DMS114 treated with DMSO at 0.1 percent for 48 hours (cell line): ENCODE data around the gene TAF15.

ENCODE experiments used
- DNase-seq: peaks from one replicate; lab custom pipeline; 2025; ENCODE audit not compliant: unreplicated experiment; lab: John Stamatoyannopoulos, UW

The TAF15 gene

DNA sequence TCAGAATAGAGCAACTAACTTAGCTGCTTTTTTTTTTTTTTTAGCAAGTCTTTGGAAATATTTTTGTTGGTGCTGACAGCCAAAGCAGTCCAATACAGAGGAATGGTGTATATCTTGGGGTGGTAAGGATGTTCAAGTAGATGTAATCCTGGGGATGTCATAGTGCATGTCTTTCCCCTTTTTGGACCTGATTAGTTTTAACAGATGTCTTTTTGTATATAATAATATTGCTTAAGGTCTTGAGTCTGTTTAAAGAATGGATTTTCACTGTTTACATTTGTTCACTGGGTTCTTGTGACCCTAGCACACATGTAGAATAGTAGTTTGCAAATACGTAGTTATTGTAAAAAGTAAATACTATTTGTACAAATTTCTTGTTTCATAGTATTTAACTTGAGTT, 7.9 kb downstream of the TAF15 start:
- no peak for DNase-seq

DNA sequence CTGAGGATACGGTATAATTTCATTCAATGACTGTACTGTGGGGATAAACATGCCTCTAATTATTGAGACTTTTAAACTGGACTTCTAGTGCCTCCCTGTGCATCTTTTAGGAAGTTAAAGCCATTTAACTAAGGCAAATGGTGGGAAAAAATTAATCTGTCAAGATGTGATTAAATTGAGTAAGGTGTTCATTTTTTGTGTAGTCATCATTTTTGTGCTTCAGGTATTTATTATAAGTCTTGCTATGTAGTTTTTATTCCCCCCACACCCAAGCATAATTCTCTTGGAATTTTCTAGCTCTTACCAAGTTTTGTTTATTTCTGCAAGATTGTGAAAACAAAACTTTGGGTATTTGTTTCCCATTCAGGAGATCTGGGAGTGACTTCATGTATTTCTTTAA, 10.2 kb downstream of the TAF15 start:
- DNase-seq: no peak

DNA sequence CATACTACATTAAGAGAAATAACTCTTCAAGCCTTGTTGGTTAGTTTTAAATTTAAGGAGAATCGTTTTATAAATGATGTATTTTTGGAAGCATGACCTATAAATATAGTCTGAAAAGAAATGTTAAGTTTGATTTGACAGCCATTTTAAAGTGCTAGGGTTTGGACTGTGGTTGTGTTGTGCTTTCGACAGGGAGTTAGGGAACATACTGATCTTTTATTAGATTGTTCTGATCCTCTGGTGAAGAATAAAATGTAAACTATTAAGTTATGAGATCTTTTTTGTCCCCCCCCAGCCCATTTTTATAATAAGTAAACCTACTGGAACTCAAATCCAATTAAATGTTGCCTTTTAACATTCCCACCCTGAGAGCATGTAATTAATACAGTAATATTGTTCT, 12.0 kb downstream of the TAF15 start:
- no peak for DNase-seq

DNA sequence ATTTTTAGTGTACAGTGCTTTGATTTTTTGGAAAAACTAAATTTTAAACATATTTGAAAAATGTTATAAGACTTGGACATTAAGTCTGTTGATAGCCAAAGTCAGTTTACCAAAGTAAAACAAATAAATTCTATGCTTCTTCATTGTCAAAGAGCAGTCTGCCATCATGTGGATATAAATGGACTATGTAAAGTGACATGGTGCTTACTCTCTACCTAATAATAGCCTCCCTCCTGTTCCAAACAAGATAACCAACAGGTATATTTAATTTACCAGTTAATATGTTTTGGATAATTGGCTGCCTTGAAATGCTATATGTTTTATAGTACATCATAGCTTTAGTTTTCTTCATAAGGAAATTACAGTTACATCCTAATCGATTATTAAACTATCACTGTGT, 15.9 kb downstream of the TAF15 start:
- DNase-seq: no peak

DNA sequence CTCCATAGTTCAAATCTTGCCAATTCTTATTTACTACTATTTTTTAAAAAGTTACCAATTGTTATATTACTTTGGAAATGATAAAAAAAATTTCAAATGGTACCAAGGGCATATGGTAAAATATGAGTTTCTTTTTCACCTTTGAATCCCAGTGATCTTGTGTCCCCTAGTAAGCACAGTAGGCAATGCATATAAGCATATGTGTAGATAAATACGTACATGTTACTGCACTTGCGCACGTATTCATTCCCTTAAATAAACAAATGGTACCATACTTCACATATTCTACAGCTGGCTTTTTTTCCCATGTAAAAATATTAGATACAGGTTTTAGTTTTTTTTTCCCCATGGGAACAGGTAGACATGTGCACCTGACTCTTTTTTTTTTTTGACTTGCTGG, 31.8 kb downstream of the TAF15 start:
- DNase-seq: no peak

DNA sequence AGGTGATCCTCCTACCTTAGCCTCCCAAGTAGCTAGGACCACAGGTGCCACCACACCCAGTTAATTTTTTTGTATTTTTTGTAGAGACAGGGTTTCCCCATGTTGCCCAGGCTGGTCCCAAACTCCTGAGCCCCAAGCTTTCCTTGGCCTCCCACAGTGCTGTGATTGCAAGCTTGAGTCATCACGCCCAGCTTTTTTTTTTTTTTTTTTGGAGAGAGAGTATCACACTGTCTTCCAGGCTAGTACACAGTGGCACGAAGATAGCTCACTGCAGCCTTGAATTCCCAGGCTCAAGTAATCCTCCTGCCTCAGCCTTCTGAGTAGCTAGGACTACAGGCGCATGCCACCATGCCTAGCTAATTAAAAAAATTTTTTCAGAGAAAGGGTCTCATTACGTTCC, 32.2 kb downstream of the TAF15 start:
- DNase-seq: no peak

DNA sequence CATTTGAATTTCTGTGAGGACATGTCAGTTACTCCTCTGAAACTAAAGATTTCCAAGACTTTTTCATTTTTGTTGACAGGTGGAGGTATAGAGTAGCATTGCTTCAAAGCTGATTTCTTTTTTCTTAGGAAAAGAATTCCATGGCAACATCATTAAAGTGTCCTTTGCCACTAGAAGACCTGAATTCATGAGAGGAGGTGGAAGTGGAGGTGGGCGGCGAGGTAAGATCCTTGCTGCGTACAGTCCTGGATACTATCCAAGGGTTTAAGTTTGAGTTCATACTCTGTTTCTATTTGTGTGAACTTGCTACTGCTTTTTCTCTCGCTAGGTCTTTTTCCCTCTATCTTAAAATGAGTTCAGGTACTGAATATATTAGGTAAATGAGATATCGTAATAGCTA, 33.0 kb downstream of the TAF15 start:
- no peak for DNase-seq

DNA sequence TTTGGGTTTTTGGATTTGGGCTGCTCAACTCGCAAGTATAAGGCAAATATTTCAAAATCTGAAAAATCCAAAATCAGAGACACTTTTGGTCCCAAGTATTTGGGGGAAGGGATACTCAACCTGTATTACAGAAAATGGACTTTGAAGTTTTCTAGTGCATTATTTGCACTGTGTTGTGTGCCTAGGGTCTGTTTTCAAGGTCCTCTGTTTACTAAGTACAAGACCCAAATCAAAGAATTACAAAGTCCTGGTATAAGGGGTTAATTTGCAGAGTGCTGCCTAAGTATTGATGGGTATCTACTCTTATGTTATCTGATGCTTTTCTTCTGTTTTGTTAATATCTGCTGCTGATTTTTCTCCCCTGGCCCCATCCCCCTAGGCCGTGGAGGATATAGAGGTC, 34.4 kb downstream of the TAF15 start:
- DNase-seq: no peak

DNA sequence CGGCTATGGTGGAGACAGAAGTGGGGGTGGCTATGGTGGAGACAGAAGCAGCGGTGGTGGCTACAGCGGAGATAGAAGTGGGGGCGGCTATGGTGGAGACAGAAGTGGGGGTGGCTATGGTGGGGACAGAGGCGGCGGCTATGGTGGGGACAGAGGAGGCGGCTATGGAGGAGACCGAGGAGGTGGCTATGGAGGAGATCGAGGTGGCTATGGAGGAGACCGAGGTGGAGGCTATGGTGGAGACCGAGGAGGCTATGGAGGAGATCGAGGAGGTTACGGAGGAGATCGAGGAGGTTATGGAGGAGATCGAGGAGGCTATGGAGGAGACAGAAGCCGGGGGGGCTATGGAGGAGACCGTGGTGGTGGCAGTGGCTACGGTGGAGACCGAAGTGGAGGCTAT, 35.3 kb downstream of the TAF15 start:
- DNase-seq: no peak

DNA sequence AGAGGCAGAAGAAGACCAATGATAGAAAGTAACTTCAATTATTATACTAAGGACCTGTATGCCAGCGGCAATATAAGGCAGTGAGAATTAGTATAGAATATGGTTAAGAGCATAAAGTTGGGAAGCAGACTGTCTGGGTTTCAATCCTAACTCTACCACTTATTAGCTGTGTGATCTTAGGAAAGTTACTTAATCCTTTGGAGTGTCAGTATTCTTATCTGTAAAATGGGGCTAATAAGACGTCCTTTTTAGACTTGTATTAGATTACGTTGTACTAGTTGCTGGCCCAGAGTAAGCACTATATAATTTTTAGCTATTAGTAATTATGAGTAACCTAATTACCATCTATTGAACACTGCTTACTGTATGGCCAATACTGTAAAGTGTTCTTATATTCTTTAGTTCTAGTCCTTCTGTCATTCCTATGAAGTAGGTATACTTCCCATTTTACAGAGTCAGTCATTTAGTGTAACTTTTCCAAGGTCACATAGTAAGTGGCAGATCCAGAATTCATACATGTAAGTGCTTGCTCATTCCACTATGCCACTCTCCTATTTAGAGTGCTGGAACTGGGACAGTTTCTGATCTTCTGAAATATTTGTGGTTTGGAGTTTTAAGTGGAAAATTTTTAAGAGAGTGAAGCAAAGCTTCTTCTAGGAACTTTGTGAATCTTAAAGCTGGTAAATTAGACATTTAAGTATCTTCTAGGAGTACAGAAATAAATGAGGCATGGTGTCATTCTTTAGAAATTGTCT, 36.9 kb downstream of the TAF15 start:
- DNase-seq: no peak

DNA sequence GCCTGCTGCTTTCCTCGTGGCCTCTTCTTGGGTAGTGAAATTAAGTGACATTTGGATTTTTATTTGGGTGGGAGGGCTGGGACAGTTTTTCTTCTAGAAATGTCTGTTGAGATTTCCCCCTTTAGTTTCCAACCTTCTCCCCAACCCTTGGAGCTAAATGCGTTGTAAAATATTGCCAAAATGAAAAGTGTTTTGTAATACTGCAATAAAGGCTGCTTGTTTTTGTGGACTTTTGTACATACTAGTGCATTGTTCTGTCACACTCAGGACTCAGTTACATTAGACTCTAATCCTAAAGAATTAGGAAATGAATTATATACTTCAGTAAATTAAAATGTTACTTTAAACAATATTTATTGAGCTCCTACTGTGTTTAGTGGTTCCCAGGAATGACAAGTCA, 37.7 kb downstream of the TAF15 start:
- no peak for DNase-seq

DNA sequence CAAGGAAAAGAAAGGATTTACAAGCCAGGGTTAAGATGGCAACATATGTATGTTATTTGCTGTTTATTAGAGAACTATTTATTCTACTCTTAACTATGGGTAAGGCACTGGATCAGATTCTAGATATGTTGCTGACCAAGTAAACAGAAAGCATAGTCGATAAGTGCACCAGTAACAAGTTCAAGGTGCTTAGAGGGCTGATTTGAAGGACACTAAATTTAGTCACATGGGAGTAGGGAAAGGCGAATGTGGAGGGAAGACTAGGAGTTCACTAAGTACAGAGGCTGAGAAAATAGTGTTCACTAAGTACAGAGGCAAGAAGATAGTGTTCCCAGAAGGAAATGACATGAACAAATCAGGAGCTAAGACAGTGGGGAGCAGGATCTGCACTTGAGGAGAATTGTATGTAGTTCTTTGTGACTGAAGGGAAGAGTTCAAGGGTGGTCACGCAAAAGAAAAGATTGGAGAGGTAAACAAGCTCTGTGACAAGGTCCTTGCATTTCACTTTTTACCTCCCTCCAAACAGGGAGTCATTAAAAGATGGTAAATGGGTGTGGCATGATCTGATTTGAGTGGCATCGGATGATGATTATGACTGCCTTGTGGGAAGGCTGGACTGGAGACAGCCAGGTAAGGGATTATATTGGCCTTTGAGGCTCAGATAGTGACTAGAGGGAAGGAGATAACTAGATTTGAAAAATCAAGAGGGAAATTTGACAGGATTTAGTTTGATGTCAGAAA, 38.5 kb downstream of the TAF15 start:
- DNase-seq: no peak

DNA sequence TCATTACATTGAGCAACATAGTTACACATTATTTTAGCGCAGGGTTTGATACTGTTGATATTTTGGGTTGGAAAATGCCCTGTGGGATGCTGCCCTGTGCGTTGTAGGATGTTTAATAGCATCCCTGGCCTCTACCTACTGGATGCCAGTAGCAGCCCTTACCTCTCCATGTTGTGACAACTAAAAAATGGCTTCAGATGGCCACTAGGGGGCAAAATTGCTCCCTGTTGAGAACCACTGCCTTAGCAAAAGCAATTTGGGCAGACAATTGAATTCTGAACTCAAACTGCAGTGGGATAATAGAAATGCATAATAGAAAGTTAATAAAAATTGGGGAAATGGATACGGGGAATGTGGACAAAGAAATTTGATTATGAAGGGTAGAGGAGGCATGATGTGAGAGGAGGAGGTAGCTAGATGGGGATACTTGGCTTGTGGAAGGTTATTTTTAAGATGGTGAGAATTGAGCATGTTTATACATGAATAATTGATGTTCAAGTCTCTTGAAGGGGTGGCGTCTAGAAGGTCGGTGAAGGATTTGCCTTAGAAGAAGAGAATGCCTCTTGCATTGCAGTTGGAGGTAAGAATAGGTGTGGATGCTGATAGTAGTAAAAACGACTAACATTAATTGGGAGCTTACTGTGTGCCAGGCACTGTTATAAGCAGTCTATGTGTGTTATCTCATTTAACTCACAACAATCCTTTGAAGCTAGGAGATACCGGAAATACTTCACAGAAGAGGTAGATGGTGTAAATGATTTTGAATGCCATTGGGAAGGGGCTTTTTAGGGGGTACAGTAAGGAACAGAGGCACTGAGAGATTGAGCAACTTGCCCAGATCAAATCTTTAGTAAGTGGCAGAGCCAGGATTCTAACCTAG, 40.4 kb downstream of the TAF15 start:
- peak; percentile 55 for DNase-seq

DNA sequence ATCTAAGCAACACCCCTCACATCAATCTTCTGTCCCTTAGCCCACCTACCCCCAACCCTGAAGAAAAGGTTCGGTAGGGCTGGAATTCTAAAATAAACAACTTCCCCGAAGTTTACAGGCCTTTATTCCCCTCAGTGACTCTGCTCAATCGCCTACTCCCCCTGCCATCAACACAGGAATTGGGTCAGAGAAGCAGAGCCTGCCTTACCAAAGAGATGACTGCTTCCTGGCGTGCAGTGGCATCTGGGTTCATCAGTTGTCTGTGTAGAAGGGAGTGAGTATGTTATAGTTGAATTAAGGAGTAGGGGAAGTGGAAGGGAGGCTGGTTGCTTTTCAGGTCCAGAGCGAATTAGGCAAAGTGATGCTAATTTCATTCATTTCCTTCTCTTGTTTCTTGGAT, 46.7 kb downstream of the TAF15 start:
- no peak for DNase-seq

DNA sequence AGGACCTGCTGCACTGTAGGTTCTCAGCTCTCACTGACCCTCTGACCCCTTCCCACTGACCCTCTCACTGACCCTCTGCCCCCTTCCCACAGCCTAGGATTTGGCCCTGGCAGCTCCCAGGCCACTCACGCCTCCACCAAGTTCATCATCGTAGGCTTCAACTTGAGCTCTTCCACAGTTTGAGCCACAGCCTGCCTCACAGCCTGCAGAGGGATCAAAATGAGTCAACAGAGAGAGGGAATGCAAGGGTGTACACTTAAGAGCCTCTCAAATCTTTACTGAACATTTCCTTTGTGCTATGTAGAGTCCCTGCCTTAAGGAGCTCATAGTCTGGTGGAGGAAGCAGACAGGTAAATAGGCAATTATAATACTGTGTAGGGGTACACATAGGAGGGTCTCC, 47.3 kb downstream of the TAF15 start:
- DNase-seq: no peak

DNA sequence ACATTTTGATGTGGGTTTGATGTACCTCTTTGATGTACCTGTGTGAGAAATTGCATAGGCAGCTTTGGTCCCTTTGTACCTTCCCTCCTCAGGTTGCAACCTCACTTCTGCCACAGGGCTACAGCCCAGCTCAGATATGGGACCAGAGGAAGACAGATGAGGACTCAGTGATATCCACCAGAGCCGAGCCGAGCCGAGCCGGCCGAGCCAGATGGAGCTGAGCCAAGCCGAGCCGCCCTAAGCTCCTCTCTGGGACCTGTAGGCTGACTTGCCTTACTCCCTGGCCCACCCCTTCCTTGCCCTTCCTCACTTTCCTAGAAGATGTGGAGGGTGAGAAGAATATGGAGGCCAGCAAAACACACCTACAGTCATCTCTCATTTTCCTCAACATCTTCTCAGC, 55.6 kb downstream of the TAF15 start:
- DNase-seq: no peak

DNA sequence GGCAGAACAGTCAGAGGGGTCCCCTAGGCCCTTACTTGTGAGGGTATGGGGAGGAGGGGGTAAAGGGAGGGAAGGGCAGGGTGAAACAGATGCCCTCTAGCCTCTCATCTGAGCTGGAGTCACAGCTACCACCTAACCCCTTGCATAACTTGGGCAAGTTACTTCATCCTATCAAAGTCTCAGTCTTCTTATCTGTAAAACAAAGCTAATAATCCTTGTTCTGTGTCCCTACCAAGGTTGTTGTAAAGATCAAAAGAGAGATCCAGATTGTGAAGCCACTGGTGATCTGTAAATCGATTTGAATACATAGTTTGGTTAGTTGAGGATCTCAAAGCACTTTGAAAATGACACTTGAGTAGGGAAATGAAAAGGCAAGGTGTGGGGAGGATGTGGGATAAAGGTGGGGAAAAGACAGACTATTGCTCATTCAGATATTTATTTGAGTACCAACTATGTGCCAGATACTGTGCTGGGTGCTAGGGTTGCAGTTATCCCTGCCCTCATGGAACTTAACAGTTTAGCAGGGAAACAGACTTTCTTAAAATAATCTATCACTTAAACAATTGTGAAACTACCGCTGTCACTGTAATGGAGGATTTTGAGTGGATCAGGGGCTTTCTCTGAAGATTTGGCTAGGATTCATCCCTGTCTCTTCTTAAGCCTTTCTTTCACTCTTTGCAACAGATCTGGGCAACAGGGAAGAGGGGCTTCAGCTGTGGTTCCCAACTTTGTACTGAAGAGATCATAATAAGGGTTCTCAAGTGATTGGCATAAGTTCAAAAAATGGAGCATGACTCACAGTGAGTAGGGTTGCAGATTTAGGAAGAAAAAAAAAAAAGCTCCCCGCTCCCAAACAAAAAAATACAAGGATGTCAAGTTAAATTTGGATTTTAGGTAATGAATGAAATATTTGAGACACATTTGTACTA, 56.4 kb downstream of the TAF15 start:
- DNase-seq: no peak

DNA sequence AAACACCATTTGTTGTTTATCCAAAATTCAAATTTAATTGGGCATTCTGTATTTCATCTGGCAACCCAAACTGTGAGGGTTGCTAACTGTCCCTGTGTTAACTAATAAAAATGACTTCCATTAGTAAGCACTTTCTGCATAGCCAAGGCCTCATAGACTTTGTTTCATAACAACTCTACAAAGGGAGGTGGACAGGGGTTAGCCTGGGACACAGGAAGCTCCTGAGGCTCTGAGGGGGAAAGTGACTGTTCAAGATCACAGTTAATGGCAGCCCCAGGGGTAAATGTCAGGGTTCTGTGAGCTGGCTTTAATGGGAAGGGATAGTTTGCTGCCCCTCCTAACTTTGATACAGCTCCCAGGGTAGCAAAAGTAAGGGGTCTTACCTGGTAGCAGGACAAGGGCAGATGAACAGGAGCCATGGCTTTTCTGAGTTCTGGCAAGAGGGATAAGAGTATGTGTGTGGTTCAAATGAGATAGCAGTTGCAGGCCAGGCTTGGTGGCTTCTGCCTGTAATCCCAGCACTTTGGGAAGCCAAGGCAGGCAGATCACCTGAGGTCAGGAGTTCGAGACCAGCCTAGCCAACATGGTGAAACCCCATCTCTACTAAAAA, 57.2 kb downstream of the TAF15 start:
- no peak for DNase-seq

DNA sequence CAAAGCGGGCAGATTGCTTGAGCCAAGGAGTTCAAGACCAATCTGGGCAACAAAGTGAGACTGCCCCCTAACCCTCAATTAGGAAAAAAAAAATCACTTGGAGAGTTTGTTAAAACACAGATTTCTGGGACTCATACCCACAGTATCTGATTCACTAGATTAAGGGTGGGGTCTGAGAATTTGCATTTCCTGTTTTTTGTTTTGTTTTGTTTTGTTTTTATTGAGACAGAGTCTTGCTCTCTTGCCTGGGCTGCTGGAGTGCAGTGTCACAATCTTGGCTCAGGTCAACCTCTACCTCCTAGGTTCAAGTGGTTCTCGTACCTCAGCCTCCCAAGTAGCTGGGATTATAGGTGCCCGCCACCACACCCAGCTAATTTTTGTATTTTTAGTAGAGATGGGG, 58.3 kb downstream of the TAF15 start:
- DNase-seq: no peak

DNA sequence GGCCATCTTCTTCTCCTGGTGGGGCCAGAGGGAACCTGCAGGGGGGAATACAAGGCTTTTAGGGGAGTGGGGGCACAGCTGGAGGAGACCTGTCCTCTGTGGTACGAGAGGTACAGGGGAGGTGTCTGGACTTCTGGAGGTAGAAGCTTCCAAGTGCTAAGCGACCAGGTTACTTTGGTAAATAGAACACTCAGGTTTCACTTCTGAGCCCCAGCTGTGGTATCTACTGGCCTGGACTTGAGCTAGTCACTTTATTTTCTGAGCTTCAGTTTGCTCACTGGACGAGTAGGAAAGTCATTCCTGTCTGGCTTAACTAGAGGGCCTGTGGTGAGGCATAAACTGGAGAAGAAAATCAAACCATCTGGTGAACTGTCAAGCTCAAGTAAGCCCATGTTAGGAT, 59.5 kb downstream of the TAF15 start, which contains the start of gene HEATR9:
HEATR9 (minus strand) TSS at position 155 of the 400 bp plus-strand sequence; CDS start at position 6, 149 bp downstream.
- no peak for DNase-seq
